ENCODE data around the gene POLQ. TPM values are rescaled to one million over a fixed set of nuclear protein-coding genes. Genes with fewer than 3 reads are reported as not detected.

Gene POLQ
- total and polyA plus RNA-seq, 10 of the 15 experiments (the other 5 are each of a cell fraction or from before 2014, with no cell fraction given), result 3.3 to 22.4 (median 15.9) TPM

DNA sequence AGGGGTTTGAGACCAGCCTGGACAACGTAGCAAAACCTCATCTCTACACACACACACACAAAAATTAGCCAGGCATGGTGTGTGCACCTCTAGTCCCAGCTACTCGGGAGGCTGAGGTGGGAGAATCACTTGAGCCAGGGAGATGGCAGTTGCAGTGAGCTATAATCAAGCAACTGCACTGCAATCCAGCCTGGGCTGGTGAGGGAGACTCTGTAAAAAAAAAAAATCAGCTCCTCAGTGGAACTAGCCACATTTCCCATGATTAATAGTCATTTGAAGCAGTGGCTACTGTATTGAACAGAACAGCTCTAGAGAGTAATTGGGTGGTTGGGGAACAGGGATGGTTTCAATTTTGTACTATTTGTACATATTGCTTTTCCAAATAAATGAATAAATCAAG, 35.9 kb upstream of the POLQ start:
- 32% methylated on average over 2 of the region's 2 CpGs for WGBS (ENCODE audit: insufficient coverage, insufficient replicate concordance, low lambda C conversion rate, missing lambda C conversion rate)
- H3K9me3 ChIP-seq (replicated peaks; ENCODE audit: control insufficient read depth, insufficient read depth, low read length), result no peaks in the 10 kb centered on the region
- BruUV-seq (replicated peaks), result no TSS peak
- no peak overlapping the region for H3K4me3 ChIP-seq
- H3K36me3 ChIP-seq (ENCODE audit: control insufficient read depth in 2 of 2, insufficient read depth in 2 of 2, low read length in 1 of 2), result no peaks in the 10 kb centered on the region
- no peak overlapping the region for H3K4me2 ChIP-seq (ENCODE audit: control insufficient read depth, insufficient read depth)
- no peak overlapping the region for H2AFZ ChIP-seq (ENCODE audit: control insufficient read depth, low read depth, low read length)
- H3K27me3 ChIP-seq (replicated peaks in 1 of 2; ENCODE audit: control insufficient read depth in 2 of 2, insufficient read depth in 2 of 2, low read length in 1 of 2), result no peaks in the 10 kb centered on the region
- RAD21 ChIA-PET (ENCODE audit: unreplicated experiment), result no interaction called here
- no peak for ATAC-seq
- H3K79me2 ChIP-seq (ENCODE audit: control insufficient read depth, insufficient read depth, low read length), result no peaks in the 10 kb centered on the region
- H3K27ac ChIP-seq (ENCODE audit: control insufficient read depth, insufficient read depth), result no peak overlapping the region
- TF ChIP-seq CEBPB (IDR thresholded peaks at IDR 0.05; ENCODE audit: borderline replicate concordance in 1 of 2, low read depth in 2 of 2, low read length in 2 of 2), result no peak
- no peak for FAIRE-seq
- H3K4me1 ChIP-seq (ENCODE audit: control insufficient read depth, insufficient read depth, low read length), result no peaks in the 10 kb centered on the region
- CTCF ChIA-PET, result no interaction called here
- no peak for DNase-seq (ENCODE audit: low read depth, low spot score)
- POLR2A ChIA-PET, result no interaction called here
- intact Hi-C loops (cut with micrococcal nuclease; ENCODE audit: unreplicated experiment), result no loop called here
- in situ Hi-C loops (cut with MboI), result no loop called here
- SMC1A ChIA-PET (ENCODE audit: uncharacterized antibody, unreplicated experiment), result interaction anchor here (1.5 kb wide), 1 partner anchor 12 kb away, joined by 3 read pairs; no protein-coding TSS in a partner anchor
- no peak overlapping the region for H3K9ac ChIP-seq (ENCODE audit: control insufficient read depth, insufficient read depth, low read length)
- no peaks in the 10 kb centered on the region for H4K20me1 ChIP-seq (ENCODE audit: control insufficient read depth, insufficient read depth)

DNA sequence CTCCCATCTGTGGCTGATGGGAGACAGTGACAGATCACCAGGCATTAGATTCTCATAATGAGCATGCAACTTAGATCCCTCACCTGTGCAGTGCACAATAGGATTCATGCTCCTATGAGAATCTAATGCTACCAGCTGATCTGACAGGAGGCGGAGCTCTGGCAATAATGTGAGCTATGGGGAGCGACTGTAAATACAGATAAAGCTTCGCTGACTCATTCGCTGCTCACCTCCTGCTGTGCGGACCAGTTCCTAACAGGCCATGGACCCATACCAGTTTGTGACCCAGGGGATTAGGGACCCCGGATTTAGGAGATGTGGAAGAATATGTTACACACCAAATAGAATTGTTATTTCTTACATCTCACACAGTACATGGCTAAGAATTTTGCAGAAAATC, 28.7 kb upstream of the POLQ start:
- Histone ChIP-seq H3K27ac (ENCODE audit: control insufficient read depth, insufficient read depth) (no peak overlapping the region), H3K9me3 (replicated peaks; ENCODE audit: control insufficient read depth, insufficient read depth, low read length) (no peaks in the 10 kb centered on the region), H3K27me3 (replicated peaks in 1 of 2; ENCODE audit: control insufficient read depth in 2 of 2, insufficient read depth in 2 of 2, low read length in 1 of 2) (no peaks in the 10 kb centered on the region; a peak in 1 of 4 replicates), H3K4me2 (ENCODE audit: control insufficient read depth, insufficient read depth) (no peak overlapping the region), H3K4me1 (ENCODE audit: control insufficient read depth, insufficient read depth, low read length) (no peaks in the 10 kb centered on the region), H3K36me3 (ENCODE audit: control insufficient read depth in 2 of 2, insufficient read depth in 2 of 2, low read length in 1 of 2) (no peaks in the 10 kb centered on the region), H2AFZ (ENCODE audit: control insufficient read depth, low read depth, low read length) (no peak overlapping the region), H3K9ac (ENCODE audit: control insufficient read depth, insufficient read depth, low read length) (no peak overlapping the region), H3K4me3 (no peak overlapping the region), H4K20me1 (ENCODE audit: control insufficient read depth, insufficient read depth) (no peaks in the 10 kb centered on the region), H3K79me2 (ENCODE audit: control insufficient read depth, insufficient read depth, low read length) (no peaks in the 10 kb centered on the region)
- DNase-seq (ENCODE audit: low read depth, low spot score) (no peak), ATAC-seq (no peak), FAIRE-seq (no peak)
- in situ Hi-C loops (cut with MboI) (no loop called here), intact Hi-C loops (cut with micrococcal nuclease; ENCODE audit: unreplicated experiment) (no loop called here)
- ChIA-PET POLR2A (no interaction called here), RAD21 (ENCODE audit: unreplicated experiment) (no interaction called here), SMC1A (ENCODE audit: uncharacterized antibody, unreplicated experiment) (no interaction called here), CTCF (no interaction called here)
- BruUV-seq (replicated peaks), result no TSS peak
- WGBS (ENCODE audit: insufficient coverage, insufficient replicate concordance, low lambda C conversion rate, missing lambda C conversion rate), result 82% methylated on average over 6 of the region's 6 CpGs
- TF ChIP-seq IKZF1 (conservative IDR thresholded peaks at IDR 0.05) (no peak), MTA3 (IDR thresholded peaks at IDR 0.05; ENCODE audit: borderline replicate concordance, low read length) (no peak), ZNF217 (IDR thresholded peaks at IDR 0.05) (no peak), SMAD1 (IDR thresholded peaks at IDR 0.05; ENCODE audit: low read depth, partially characterized antibody) (no peak), MTA2 (IDR thresholded peaks at IDR 0.05; ENCODE audit: low read depth) (no peak), RAD21 (IDR thresholded peaks at IDR 0.05; ENCODE audit: insufficient read depth, low read depth, low read length) (no peak), EGR1 (IDR thresholded peaks at IDR 0.05; ENCODE audit: borderline replicate concordance in 1 of 2, low read depth in 2 of 2, low read length in 2 of 2) (no peak), SMC3 (IDR thresholded peaks at IDR 0.05; ENCODE audit: borderline replicate concordance, low read length) (no peak)
- TF ChIP-seq, protein P1, sequence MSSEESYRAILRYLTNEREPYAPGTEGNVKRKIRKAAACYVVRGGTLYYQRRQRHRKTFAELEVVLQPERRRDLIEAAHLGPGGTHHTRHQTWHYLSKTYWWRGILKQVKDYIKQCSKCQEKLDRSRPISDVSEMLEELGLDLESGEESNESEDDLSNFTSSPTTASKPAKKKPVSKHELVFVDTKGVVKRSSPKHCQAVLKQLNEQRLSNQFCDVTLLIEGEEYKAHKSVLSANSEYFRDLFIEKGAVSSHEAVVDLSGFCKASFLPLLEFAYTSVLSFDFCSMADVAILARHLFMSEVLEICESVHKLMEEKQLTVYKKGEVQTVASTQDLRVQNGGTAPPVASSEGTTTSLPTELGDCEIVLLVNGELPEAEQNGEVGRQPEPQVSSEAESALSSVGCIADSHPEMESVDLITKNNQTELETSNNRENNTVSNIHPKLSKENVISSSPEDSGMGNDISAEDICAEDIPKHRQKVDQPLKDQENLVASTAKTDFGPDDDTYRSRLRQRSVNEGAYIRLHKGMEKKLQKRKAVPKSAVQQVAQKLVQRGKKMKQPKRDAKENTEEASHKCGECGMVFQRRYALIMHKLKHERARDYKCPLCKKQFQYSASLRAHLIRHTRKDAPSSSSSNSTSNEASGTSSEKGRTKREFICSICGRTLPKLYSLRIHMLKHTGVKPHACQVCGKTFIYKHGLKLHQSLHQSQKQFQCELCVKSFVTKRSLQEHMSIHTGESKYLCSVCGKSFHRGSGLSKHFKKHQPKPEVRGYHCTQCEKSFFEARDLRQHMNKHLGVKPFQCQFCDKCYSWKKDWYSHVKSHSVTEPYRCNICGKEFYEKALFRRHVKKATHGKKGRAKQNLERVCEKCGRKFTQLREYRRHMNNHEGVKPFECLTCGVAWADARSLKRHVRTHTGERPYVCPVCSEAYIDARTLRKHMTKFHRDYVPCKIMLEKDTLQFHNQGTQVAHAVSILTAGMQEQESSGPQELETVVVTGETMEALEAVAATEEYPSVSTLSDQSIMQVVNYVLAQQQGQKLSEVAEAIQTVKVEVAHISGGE (CRISPR knock-in tag; IDR thresholded peaks at IDR 0.05), result no peak
- TF ChIP-seq, protein P2, sequence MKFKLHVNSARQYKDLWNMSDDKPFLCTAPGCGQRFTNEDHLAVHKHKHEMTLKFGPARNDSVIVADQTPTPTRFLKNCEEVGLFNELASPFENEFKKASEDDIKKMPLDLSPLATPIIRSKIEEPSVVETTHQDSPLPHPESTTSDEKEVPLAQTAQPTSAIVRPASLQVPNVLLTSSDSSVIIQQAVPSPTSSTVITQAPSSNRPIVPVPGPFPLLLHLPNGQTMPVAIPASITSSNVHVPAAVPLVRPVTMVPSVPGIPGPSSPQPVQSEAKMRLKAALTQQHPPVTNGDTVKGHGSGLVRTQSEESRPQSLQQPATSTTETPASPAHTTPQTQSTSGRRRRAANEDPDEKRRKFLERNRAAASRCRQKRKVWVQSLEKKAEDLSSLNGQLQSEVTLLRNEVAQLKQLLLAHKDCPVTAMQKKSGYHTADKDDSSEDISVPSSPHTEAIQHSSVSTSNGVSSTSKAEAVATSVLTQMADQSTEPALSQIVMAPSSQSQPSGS (IDR thresholded peaks at IDR 0.05; ENCODE audit: low read length), result no peak
- TF ChIP-seq, protein P3, sequence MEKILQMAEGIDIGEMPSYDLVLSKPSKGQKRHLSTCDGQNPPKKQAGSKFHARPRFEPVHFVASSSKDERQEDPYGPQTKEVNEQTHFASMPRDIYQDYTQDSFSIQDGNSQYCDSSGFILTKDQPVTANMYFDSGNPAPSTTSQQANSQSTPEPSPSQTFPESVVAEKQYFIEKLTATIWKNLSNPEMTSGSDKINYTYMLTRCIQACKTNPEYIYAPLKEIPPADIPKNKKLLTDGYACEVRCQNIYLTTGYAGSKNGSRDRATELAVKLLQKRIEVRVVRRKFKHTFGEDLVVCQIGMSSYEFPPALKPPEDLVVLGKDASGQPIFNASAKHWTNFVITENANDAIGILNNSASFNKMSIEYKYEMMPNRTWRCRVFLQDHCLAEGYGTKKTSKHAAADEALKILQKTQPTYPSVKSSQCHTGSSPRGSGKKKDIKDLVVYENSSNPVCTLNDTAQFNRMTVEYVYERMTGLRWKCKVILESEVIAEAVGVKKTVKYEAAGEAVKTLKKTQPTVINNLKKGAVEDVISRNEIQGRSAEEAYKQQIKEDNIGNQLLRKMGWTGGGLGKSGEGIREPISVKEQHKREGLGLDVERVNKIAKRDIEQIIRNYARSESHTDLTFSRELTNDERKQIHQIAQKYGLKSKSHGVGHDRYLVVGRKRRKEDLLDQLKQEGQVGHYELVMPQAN (conservative IDR thresholded peaks at IDR 0.05), result no peak

Data from GM12878 (cell line).